HG02759 (cell line): ENCODE results near the gene DYRK2.

ENCODE experiments used
- ATAC-seq: cut with Tn5 transposase; IDR thresholded peaks from one replicate; pipeline ENCODE4 v1.9.1; 2021; ENCODE audit warnings: mild to moderate bottlenecking, moderate library complexity; ENCODE audit not compliant: unreplicated experiment

DYRK2 gene

GRCh38 chr12:67648521-67649260 lies at the start of gene DYRK2:
Gene DYRK2, plus strand, starts transcription at chr12:67648745. Its CDS starts 389 bp downstream, at chr12:67649134.
- ATAC-seq = peak; percentile 63

DNA sequence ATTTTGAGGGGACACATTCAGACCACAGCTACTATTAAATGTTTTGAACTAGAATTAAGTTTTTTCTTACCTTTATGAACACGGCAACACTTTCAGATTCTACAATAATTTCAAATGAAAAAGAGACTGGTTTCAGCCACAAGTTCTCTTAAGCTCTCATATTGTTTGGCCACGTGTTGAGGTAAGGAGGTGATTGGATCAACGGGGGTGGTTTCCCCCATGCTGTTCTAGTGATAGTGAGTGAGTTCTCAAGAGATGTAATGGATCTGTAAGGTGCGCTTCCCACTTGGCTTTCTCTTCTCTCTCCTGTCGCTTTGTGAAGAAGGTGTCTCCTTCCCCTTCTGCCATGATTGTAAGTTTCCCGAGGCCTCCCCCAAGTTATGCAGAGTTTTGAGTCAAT lies 48.9 kb upstream of the DYRK2 start:
- no peak for ATAC-seq

GRCh38 chr12:67601126-67601525 lies 47.4 kb upstream of the DYRK2 start:
- ATAC-seq = no peak

DNA sequence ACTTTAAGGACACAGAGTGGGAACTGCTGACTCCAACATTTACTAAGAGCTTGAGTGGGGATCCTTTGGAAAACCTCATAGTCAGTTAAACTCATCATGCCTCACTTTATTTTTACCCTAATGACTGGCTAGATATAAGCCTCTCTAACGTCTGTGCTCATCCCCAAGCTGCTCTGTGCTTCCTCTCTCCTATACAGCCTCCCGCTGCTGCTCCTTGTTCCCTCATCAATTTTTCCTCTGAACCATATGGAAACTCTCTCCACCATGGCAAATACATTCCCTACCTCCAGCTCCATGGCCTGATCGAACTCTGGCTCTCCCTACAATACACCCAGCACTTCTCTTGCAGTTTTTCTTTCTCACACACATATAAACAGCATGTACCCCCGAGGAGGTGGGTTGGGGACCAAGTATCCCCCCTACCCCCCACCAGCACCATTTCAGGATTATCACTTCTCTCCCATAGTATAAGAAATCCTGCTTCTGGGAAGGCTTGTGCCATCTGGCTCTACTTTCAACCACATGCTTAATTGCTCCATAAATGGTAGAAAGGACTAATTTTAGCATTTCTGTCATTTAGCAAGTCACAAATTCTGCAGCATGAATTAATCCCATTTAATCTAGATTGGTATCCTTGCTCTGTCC lies 39.2 kb upstream of the DYRK2 start:
- no peak for ATAC-seq

DNA sequence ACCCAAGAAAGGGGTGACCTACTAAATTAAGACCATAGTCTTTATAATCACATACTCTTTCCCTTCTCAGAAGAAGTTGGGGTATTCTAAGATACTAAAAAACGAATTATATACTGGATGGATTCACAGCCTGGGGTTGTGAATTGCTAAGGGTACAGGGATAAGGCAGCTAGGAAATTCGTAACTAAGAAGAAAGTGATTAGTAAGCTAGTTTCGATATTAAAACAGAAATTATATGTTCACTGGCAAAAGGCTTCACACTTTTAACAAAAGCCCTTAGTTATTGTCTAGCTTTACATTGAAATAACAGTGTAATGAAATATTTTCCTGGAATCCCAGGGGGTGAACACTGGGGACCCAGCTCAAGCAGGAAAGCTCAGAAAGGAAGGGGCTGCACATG lies 35.5 kb upstream of the DYRK2 start:
- no peak for ATAC-seq

DNA sequence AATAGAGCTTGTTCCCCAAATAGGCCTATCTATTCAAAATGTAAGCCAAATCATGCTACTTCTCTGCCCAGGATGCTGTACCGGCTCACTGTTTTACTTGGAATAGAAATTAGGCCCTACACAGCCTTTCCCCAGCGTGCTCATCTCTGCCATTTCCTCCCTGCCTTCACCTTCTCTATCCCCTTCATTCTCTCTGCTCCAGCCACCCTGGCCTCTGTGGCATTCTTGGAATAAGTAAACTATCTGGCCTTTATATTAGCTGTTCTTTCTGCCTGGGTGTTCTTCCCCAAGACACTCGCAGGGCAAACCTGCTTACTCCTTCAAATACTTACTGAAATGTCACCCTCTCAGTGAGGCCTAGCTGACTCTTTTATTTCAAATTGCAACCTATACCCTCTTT lies 30.9 kb upstream of the DYRK2 start:
- no peak for ATAC-seq

DNA sequence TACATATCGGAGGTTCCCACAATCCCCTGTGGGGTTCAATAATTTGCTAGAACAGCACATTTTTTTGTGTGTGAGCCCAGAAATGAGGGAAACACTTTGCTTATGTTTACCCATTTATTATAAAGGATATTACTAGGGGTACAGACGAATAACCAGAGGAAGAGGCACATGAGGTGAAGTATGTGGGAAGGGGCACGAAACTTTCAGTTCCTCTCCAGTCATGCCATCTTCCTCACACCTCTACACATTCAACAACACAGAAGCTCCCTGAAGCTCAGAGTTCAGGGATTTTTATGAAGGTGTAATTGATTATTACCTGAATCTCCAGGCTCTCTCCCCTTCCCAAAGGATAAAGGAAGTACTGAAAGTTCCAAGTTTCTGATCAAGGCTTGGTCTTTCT lies 30.2 kb upstream of the DYRK2 start:
- no peak for ATAC-seq

DNA sequence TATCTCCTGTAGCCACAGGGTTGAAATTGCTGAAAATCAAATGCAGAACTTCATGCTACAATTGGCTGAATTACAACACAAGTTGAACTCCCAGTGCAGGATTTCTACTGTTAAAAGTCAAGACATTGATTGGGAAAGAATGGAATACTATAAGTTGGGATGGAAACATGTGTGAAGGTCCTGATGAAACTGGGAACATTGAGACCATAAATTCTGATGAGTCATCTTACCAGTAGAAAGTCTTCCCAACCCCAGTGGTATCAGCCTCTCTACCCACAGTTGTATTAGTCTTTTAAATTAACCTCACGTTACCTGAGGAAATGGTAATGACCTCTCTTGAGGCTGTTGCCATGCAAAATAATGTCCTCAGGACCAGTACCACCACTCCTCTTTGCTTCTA lies 27.4 kb upstream of the DYRK2 start:
- ATAC-seq = no peak

- ATAC-seq = no peak
Measured at GRCh38 chr12:67621926-67622325, 26.6 kb upstream of the DYRK2 start.

- no peak for ATAC-seq
Measured at GRCh38 chr12:67623259-67623658, 25.3 kb upstream of the DYRK2 start.

DNA sequence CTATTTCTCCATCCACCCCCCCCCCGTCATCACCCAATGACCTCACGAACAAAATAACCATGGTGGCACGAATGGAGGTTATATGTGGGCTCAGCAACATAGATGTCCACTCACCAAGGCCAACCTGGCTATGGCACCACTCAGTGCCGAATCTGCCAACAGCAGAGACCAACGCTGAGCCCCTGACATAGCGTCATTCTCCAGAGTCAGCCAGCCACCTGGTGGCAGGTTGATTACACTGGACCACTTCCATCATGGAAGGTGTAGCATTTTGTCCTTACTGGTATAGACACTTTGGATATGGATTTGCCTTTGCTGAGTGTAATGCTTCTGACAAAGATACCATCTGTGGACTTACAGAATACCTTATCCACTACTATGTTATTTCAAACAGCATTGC lies 24.2 kb upstream of the DYRK2 start:
- ATAC-seq = no peak

DNA sequence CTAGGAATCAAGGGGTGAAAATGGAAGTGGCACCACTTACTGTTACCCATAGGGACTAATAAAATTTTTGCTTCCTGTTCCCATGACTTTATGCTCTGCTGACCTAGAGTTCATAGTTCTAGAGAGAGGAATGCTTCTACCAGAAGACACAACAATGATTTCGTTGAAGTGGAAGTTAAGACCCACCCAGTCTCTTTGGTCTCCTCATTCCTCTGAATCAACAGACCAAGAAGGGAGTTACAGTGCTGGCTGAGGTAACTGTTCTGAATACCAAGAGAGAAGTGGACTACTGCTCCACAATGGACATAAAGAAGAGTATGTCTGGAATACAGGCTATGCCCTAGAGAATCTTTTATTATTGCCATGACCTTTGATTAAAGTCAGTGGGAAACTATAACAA lies 23.5 kb upstream of the DYRK2 start:
- ATAC-seq = no peak

- no peak for ATAC-seq
Measured at GRCh38 chr12:67626156-67626555, 22.4 kb upstream of the DYRK2 start.

DNA sequence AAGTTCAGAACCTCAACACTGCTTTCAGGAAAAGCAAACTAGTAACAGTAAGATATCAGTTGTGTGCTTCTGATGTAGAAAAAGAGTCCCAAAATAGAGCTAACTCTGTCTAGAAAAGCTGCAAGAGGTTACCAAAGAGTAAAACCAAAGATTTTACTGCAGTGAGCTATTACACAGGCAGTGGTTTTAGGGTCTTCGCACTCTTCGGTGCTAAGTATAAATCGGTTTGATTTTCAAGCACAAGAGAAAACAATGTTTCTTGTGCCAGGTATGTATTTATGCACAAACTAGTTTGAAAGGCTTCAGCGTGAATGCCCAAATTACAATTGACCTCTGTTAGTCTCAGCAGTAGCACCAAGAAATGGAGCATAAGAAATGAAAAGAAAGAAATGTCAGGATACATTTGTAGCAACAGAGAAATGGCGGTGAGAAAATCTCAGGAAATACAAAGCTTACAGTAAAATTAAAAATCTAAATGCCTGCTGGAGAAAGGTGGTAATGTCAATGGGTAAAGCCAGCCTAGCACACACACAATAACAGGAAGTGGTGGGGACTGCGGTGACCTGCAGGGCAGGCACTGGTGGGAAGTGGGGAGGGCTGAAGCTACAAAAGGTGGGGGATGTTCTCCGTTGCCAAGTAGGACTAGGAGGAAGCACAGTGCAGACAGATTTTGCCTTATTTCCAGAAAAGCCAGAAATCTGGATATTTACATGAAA lies 18.0 kb upstream of the DYRK2 start:
- peak; percentile 100 for ATAC-seq

- no peak for ATAC-seq
Measured at GRCh38 chr12:67632005-67632404, 16.5 kb upstream of the DYRK2 start.

DNA sequence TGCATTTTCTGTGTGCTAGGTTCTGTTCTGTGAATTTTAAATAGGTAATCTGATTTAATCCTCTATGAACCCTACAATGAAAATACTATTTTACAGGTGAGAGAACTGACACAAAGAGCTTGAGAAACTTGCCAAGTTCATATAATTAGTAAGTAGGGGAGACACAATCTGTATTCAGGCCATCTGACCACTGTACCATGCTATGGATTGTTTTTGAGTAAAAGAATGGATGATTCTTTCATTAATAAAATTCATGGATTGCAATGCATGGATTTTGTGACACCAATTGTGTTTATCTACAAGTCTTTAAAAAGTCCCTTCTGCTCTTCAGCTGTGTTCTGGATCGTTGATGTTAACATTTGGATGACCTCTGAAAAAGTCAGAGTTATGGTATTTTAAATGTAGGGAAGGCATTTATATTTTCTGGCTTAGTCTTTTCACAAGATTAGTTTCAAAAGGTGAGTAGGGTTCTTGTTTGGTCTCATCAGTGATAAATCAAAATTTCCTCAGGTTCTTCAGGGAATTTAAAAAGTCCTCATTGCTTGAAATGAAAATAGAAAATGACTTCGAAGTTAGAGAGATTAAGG lies 15.4 kb upstream of the DYRK2 start:
- ATAC-seq = no peak

GRCh38 chr12:67633708-67634107 lies 14.8 kb upstream of the DYRK2 start:
- ATAC-seq = no peak

DNA sequence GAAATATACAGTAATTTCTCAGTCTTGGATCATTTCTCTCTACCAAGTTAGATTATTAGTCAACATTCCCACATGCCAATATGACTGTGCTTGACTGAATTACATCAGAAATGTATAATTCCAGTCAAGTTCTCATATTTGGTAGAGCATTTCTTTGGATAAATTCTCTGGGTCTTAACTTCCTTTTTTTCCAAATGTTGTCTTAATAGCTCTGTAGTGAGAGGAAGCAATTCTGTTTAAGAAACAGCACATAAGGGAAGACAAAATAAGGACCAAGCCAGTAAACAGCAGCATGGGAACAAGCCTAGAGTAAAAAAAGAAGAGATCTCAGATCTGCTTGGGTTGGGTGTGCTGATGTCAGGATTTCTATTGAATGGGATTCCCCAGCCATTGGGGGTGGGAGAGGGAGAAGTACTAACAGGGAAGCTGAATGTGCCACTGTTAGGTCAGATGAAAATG lies 14.2 kb upstream of the DYRK2 start:
- ATAC-seq = no peak

DNA sequence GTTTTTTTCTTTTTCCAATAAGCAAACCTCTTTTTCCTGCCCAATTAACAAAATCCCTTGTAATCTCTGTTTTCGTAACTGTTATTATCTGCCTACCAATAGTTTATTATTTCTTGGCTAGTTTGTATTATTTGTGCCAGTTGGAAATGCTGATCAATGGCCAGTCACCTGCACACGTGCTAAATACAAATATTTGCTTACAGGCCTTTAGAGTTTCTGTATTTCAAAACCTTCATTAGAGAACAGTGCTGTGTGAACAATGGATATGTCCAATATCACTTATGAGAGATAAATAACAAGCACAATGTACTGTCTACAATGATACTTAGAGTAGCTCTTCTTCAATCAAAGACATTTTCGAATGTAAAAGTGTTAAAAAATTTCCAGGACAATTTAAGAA lies 10.8 kb upstream of the DYRK2 start:
- ATAC-seq = no peak

DNA sequence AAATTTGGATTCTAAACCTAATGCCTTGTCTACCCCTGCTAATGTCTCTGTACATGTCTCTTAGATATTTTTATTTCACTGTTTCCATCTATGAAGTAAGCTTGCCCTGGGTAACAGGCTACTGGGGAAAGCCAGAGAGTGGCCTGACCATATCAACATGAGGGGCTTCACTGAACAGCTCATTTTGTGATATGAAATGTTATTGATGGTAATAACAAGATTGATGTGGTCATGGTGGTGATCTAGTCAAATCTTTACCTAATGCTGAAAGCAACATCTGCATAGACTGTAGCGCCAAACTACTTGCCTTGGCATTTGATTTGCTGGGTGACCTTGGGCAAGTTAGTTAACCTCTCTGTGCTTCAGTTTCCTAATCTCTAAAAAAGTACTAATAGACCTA lies 9.9 kb upstream of the DYRK2 start:
- no peak for ATAC-seq

DNA sequence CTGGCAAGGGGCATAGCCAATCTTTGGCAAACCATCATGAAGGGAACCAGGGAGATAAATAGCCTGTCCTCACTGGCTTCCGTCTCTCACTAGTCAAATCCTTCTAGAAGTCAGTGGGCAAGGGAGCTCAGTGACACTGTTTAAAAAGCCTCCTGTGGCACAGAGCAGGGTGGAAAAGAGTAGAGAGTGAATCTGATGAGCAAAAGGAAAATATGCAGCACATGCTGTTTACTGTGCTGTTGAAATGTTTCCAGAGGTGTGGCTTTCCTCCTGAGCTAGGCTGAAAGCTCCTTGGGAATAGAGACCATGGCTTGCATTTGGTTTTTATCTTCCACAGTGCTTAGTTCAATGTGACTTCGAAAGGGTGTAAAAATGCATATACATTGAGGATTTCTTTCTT lies 7.7 kb upstream of the DYRK2 start:
- ATAC-seq = no peak

- ATAC-seq = no peak
Measured at GRCh38 chr12:67645126-67645525, 3.4 kb upstream of the DYRK2 start.
